ENCODE results near the gene PCSK9.

- TF ChIP-seq CTCF (CRISPR knock-in tag; IDR thresholded peaks at IDR 0.05) (no peak), MYC (CRISPR knock-in tag; IDR thresholded peaks at IDR 0.05; ENCODE audit: borderline replicate concordance) (no peak), ZBTB26 (CRISPR knock-in tag; IDR thresholded peaks at IDR 0.05; ENCODE audit: borderline replicate concordance) (no peak), ATF1 (CRISPR knock-in tag; IDR thresholded peaks at IDR 0.05) (no peak), ZNF780A (CRISPR knock-in tag; IDR thresholded peaks at IDR 0.05) (no peak), KDM4B (CRISPR knock-in tag; IDR thresholded peaks at IDR 0.05) (no peak), HOXA7 (CRISPR knock-in tag; IDR thresholded peaks at IDR 0.05) (no peak), MAFK (conservative IDR thresholded peaks at IDR 0.05 in 1 of 2, IDR thresholded peaks at IDR 0.05 in 1 of 2; ENCODE audit: low read length in 2 of 2) (no peak)
- TF ChIP-seq, protein P1, sequence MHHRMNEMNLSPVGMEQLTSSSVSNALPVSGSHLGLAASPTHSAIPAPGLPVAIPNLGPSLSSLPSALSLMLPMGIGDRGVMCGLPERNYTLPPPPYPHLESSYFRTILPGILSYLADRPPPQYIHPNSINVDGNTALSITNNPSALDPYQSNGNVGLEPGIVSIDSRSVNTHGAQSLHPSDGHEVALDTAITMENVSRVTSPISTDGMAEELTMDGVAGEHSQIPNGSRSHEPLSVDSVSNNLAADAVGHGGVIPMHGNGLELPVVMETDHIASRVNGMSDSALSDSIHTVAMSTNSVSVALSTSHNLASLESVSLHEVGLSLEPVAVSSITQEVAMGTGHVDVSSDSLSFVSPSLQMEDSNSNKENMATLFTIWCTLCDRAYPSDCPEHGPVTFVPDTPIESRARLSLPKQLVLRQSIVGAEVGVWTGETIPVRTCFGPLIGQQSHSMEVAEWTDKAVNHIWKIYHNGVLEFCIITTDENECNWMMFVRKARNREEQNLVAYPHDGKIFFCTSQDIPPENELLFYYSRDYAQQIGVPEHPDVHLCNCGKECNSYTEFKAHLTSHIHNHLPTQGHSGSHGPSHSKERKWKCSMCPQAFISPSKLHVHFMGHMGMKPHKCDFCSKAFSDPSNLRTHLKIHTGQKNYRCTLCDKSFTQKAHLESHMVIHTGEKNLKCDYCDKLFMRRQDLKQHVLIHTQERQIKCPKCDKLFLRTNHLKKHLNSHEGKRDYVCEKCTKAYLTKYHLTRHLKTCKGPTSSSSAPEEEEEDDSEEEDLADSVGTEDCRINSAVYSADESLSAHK (CRISPR knock-in tag; IDR thresholded peaks at IDR 0.05; ENCODE audit: borderline replicate concordance), result no peak
- TF ChIP-seq, protein P2, sequence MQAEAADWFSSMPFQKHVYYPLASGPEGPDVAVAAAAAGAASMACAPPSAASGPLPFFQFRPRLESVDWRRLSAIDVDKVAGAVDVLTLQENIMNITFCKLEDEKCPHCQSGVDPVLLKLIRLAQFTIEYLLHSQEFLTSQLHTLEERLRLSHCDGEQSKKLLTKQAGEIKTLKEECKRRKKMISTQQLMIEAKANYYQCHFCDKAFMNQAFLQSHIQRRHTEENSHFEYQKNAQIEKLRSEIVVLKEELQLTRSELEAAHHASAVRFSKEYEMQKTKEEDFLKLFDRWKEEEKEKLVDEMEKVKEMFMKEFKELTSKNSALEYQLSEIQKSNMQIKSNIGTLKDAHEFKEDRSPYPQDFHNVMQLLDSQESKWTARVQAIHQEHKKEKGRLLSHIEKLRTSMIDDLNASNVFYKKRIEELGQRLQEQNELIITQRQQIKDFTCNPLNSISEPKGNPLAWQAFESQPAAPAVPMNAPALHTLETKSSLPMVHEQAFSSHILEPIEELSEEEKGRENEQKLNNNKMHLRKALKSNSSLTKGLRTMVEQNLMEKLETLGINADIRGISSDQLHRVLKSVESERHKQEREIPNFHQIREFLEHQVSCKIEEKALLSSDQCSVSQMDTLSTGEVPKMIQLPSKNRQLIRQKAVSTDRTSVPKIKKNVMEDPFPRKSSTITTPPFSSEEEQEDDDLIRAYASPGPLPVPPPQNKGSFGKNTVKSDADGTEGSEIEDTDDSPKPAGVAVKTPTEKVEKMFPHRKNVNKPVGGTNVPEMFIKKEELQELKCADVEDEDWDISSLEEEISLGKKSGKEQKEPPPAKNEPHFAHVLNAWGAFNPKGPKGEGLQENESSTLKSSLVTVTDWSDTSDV (CRISPR knock-in tag; IDR thresholded peaks at IDR 0.05), result no peak
These were observed 25.5 kb downstream of the PCSK9 start for GRCh38 chr1:55064861-55065263.
